Muscle of back (tissue), 11 donors: Measurements from ENCODE around the gene SMIM24. TPM values are rescaled to one million over a fixed set of nuclear protein-coding genes. Genes with fewer than 3 reads are reported as not detected.
"Not testable (repeated sequence)": the region's sequence is repeated elsewhere in the genome, so short reads cannot be mapped to it uniquely, and the experiment has no call there.

Experiments
- DNase-seq, 3 donors: peaks; one replicate each; pipeline versions ENCODE4 v3.0.0 to v3.0.0-alpha.2; 2013
- polyA plus RNA-seq, 10 donors: library from polyadenylated mRNA; unstranded; fragments of 120-200 nt; gene quantifications; one replicate each; pipeline ENCODE4 v1.2.1, GENCODE V29; 2013; ENCODE audit not compliant: insufficient read length in 10 of 10

The SMIM24 gene
- polyA plus RNA-seq, 10 donors = 0.15 to 0.99 (median 0.45) TPM; not detected in 6

- DNase-seq = peak; percentile 93 to 98 (median 94)
Observed at GRCh38 chr19:3434630-3435553, 45.4 kb downstream of the SMIM24 start.

- no peak for DNase-seq
Observed at GRCh38 chr19:3433805-3434540, 46.4 kb downstream of the SMIM24 start.

GRCh38 chr19:3433313-3433712 lies 47.0 kb downstream of the SMIM24 start:
- peak in 1 of 3 donors; percentile 37 for DNase-seq

- DNase-seq = no peak
Observed at GRCh38 chr19:3431760-3432397, 48.4 kb downstream of the SMIM24 start.

- DNase-seq = not testable (repeated sequence)
Observed at GRCh38 chr19:3430366-3430680, 50.0 kb downstream of the SMIM24 start.

- DNase-seq = no peak
Observed at GRCh38 chr19:3426433-3426832, 53.9 kb downstream of the SMIM24 start.

Other genes starting within 250 kb of the SMIM24 start
- gene NFIC, start 113.9 kb downstream of the SMIM24 start, polyA plus RNA-seq = 10 to 100 TPM; 35.1 to 50.8 (median 39.2) TPM
- gene SMIM44, start 2.9 kb upstream of the SMIM24 start, polyA plus RNA-seq = not detected
- 10 to 100 TPM in 1 of 10 donors, 1 to 10 TPM in 9; 3.8 to 10.0 (median 5.7) TPM for gene DOHH, start 20.1 kb upstream of the SMIM24 start, polyA plus RNA-seq
- gene FZR1, start 25.8 kb upstream of the SMIM24 start, polyA plus RNA-seq = 10 to 100 TPM; 24.6 to 34.3 (median 27.1) TPM
- 1 to 10 TPM; 2.1 to 4.4 (median 2.7) TPM for gene TEKTIP1, start 58.6 kb upstream of the SMIM24 start, polyA plus RNA-seq
- gene MFSD12, start 77.1 kb upstream of the SMIM24 start, polyA plus RNA-seq = 10 to 100 TPM; 21.7 to 34.5 (median 25.9) TPM
- gene HMG20B, start 92.4 kb upstream of the SMIM24 start, polyA plus RNA-seq = 10 to 100 TPM; 28.2 to 43.6 (median 34.7) TPM
- gene GIPC3, start 105.0 kb upstream of the SMIM24 start, polyA plus RNA-seq = 1 to 10 TPM; 1.2 to 2.1 (median 1.6) TPM
- 1 to 10 TPM; 1.2 to 3.7 (median 1.7) TPM for gene TBXA2R, start 126.3 kb upstream of the SMIM24 start, polyA plus RNA-seq
- gene CACTIN, start 146.3 kb upstream of the SMIM24 start, polyA plus RNA-seq = 10 to 100 TPM; 15.3 to 21.8 (median 17.1) TPM
- gene PIP5K1C, start 219.9 kb upstream of the SMIM24 start, polyA plus RNA-seq = 10 to 100 TPM; 16.4 to 25.5 (median 20.7) TPM
- 1 to 10 TPM in 1 of 10 donors, under 1 TPM in 8, not detected in 1; 0.44 to 1.1 (median 0.62) TPM for gene TJP3, start 227.9 kb upstream of the SMIM24 start, polyA plus RNA-seq